ENCODE data around the gene SPI1. TPM values are rescaled to one million over a fixed set of nuclear protein-coding genes. Genes with fewer than 3 reads are reported as not detected.

SPI1 gene
- total and polyA plus RNA-seq, 12 donors = 2.7 to 79.2 (median 41.8) TPM

DNA sequence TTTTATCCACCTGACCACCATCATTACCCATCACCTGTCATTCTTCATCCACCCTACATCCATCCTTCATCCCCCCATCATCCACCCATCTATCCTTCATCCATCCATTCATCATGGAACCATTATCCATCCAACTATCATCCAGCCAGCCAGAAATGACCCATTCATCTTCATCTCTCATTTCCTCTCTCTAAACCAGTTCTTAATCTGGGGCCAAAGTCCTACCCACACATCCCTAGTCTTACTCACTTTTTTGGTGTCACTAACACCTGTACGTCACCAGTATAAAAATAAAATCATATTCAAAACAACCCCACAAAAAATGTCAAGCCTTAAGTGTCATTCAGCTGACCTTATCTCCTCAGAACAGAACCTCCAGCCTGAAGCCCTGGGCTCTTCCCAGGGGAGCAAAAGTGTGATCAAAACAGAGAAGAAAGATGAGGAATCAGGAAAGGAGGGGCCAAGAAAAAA is 12.3 kb downstream of the SPI1 start:
- H3K27ac ChIP-seq = no peak overlapping the region
- H3K4me1 ChIP-seq (replicated peaks in 1 of 2) = peaks cover 4 to 7% of the 10 kb centered on the region in 2 donors
- no peak overlapping the region for H3K4me3 ChIP-seq
- no peaks in the 10 kb centered on the region for H3K27me3 ChIP-seq
- no peaks in the 10 kb centered on the region for H3K9me3 ChIP-seq (replicated peaks in 1 of 3)
- WGBS, 4 donors = 67 to 78% (median 72%) methylated on average over 1 of the region's 1 CpG
- intact Hi-C loops (cut with DNase I) = no loop called here
- no peaks in the 10 kb centered on the region for H3K36me3 ChIP-seq (replicated peaks in 1 of 2)
- TF ChIP-seq, protein P1, sequence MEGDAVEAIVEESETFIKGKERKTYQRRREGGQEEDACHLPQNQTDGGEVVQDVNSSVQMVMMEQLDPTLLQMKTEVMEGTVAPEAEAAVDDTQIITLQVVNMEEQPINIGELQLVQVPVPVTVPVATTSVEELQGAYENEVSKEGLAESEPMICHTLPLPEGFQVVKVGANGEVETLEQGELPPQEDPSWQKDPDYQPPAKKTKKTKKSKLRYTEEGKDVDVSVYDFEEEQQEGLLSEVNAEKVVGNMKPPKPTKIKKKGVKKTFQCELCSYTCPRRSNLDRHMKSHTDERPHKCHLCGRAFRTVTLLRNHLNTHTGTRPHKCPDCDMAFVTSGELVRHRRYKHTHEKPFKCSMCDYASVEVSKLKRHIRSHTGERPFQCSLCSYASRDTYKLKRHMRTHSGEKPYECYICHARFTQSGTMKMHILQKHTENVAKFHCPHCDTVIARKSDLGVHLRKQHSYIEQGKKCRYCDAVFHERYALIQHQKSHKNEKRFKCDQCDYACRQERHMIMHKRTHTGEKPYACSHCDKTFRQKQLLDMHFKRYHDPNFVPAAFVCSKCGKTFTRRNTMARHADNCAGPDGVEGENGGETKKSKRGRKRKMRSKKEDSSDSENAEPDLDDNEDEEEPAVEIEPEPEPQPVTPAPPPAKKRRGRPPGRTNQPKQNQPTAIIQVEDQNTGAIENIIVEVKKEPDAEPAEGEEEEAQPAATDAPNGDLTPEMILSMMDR (IDR thresholded peaks at IDR 0.05) = no peak
- no peak for TF ChIP-seq POLR2A (IDR thresholded peaks at IDR 0.05)
- no peak for DNase-seq

- Histone ChIP-seq H3K36me3 (replicated peaks in 1 of 2) (no peaks in the 10 kb centered on the region), H3K27ac (no peak overlapping the region), H3K9me3 (replicated peaks in 1 of 3) (no peaks in the 10 kb centered on the region), H3K27me3 (no peaks in the 10 kb centered on the region), H3K4me3 (no peak overlapping the region), H3K4me1 (replicated peaks in 1 of 2) (no peaks in the 10 kb centered on the region)
- no peak for DNase-seq
- 84 to 89% (median 85%) methylated on average over 11 to 13 of the region's 13 CpGs for WGBS, 4 donors
- TF ChIP-seq, protein P1 (IDR thresholded peaks at IDR 0.05) = no peak
- no peak for TF ChIP-seq POLR2A (IDR thresholded peaks at IDR 0.05)
- intact Hi-C loops (cut with DNase I) = no loop called here
Measured at GRCh38 chr11:47361419-47361818, 16.9 kb downstream of the SPI1 start.

GRCh38 chr11:47360341-47360740 is 18.0 kb downstream of the SPI1 start:
- TF ChIP-seq, protein P1 (IDR thresholded peaks at IDR 0.05) = no peak
- no peak for TF ChIP-seq POLR2A (IDR thresholded peaks at IDR 0.05)
- H3K36me3 ChIP-seq (replicated peaks in 1 of 2) = no peaks in the 10 kb centered on the region
- peaks cover 0 to 2% of the 10 kb centered on the region in 2 donors for H3K4me1 ChIP-seq (replicated peaks in 1 of 2)
- no peaks in the 10 kb centered on the region for H3K27me3 ChIP-seq
- WGBS, 4 donors = 90 to 95% (median 92%) methylated on average over 14 to 15 of the region's 15 CpGs
- H3K9me3 ChIP-seq (replicated peaks in 1 of 3) = no peaks in the 10 kb centered on the region
- no peak for DNase-seq
- intact Hi-C loops (cut with DNase I) = no loop called here
- H3K4me3 ChIP-seq = no peak overlapping the region
- no peak overlapping the region for H3K27ac ChIP-seq

DNA sequence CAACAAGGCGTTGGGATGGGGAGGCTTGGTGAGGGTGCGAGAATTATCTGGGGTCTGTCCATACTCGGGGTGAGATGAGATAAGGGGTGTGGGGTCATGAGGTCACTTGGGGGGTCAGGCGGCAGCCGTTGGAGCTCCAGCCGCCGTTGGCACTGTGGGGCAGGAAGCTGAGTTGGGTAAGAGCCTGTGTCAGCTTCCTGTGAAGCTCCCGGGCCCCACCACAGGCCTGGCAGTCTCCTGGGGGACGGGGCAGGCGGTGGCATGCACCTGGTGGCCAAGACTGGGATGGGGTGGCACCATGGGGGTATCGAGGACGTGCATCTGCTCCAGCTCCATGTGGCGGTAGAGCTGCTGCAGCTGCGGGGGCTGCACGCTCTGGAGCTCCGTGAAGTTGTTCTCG is 18.8 kb downstream of the SPI1 start:
- Histone ChIP-seq H3K27ac (no peak overlapping the region), H3K9me3 (replicated peaks in 1 of 3) (no peaks in the 10 kb centered on the region), H3K4me1 (replicated peaks in 1 of 2) (peaks cover 5 to 7% of the 10 kb centered on the region in 2 donors), H3K36me3 (replicated peaks in 1 of 2) (no peaks in the 10 kb centered on the region), H3K27me3 (no peaks in the 10 kb centered on the region), H3K4me3 (no peak overlapping the region)
- DNase-seq = peak in 2 of 7 donors; percentile 25 to 29
- intact Hi-C loops (cut with DNase I) = loop anchor here in 1 of 2 donors (10.0 kb wide), 1 partner anchor 95 kb away; no protein-coding TSS in a partner anchor
- TF ChIP-seq, protein P1 (IDR thresholded peaks at IDR 0.05) = no peak
- TF ChIP-seq POLR2A (IDR thresholded peaks at IDR 0.05) = no peak
- WGBS, 4 donors = 64 to 79% (median 73%) methylated on average over 15 to 17 of the region's 17 CpGs
